ENCODE measurements around the gene OBP2A.

OBP2A gene

DNA sequence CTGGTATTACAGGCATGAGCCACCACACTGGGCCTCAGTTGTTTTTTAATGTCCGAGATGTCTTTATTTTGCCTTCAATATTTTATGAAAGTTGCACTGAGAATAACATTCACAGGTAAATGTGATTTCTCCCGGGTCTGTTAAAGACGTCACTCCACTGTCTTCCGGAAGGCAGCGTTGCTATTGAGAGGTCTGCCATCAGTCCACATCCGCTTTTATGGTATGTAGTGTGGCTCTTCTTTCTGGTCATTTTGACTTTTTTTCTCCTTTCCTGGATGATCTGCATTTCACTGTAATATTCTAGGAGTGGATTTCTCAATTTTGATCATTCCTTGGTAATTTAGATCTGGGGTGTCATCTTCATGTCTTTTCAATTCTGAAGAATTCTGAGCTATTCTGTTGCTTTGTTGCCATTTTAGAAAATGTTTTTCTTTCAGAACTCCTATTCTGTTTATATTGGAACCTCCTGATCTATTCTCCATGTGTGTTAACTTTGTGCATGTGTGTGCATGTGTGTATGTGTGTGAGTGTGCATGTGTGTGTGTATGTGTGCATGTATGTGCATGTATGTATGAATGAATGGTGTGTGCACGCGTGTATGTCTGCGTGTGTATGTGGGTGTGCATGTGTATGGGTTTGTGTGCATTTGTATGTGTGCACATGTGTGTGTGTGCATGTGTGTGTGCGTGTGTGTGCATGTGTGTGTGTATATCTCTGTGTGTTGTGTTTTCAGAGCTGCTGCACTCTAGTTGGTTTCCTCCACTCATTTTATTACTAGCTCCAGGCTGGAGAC, 26.6 kb upstream of the OBP2A start:
- TF ChIP-seq, protein P1, sequence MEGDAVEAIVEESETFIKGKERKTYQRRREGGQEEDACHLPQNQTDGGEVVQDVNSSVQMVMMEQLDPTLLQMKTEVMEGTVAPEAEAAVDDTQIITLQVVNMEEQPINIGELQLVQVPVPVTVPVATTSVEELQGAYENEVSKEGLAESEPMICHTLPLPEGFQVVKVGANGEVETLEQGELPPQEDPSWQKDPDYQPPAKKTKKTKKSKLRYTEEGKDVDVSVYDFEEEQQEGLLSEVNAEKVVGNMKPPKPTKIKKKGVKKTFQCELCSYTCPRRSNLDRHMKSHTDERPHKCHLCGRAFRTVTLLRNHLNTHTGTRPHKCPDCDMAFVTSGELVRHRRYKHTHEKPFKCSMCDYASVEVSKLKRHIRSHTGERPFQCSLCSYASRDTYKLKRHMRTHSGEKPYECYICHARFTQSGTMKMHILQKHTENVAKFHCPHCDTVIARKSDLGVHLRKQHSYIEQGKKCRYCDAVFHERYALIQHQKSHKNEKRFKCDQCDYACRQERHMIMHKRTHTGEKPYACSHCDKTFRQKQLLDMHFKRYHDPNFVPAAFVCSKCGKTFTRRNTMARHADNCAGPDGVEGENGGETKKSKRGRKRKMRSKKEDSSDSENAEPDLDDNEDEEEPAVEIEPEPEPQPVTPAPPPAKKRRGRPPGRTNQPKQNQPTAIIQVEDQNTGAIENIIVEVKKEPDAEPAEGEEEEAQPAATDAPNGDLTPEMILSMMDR (IDR thresholded peaks at IDR 0.05; ENCODE audit: insufficient read depth, missing control alignments): no peak
- FAIRE-seq: no peak
- no peak for DNase-seq (ENCODE audit: insufficient read length, low spot score)

DNA sequence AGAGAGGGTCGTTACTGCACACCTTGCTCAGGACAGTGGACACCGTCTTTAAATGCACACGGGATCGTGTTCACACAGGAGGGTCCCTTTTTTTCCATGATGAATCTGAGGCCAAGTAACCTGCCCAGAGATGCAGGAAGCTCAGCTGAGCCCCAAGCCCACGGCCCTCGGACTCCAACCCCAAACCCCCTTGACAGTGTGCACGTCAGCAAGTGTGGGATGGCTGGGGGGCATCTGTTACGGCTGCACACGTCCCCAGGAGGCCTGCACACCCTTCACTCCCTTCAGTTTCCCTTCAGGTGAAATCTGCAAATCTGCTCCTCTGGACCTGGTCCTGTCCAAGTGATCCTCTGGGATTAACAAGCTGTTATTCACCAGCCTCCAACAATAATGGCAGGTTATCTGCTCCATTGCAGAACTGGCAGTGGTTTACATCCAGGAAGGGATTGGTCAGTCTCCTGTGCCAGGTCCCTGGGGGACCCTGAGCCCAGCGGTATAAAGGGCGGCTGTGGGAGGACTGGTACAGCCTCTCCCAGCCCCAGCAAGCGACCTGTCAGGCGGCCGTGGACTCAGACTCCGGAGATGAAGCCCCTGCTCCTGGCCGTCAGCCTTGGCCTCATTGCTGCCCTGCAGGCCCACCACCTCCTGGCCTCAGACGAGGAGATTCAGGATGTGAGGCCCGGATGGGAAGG, 24.9 kb upstream of the OBP2A start, which contains the start of gene LCN1:
TSS of gene LCN1 (plus strand) at position 525 of the 692 bp plus-strand sequence. CDS start at position 583, 58 bp downstream.
- no peak for FAIRE-seq
- TF ChIP-seq, protein P1 (IDR thresholded peaks at IDR 0.05; ENCODE audit: insufficient read depth, missing control alignments): no peak
- DNase-seq (ENCODE audit: insufficient read length, low spot score): no peak

DNA sequence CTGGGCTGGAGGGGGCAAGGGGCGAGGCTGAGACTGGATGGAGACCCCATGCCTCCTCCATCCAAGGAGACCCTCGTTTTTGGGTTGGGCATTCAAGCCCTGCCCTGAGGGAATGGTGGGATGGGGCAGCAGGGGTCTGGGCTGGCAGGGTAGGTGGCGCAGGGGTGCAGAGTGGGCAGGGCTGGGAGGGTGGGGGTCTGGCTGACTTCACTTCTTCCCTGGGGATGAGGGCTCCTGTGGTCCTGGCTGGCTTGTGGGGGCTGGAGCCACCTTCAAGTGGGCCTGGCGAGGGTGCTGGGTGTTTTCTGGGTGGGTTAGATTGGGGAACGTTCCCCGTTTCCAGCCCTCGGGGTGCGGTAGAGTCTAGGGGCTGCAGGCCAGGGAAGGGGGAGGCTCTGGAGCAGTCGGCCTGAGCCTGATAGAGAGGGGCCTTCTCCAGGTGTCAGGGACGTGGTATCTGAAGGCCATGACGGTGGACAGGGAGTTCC, 24.3 kb upstream of the OBP2A start:
- FAIRE-seq: no peak
- TF ChIP-seq, protein P1 (IDR thresholded peaks at IDR 0.05; ENCODE audit: insufficient read depth, missing control alignments): no peak
- DNase-seq (ENCODE audit: insufficient read length, low spot score): no peak

DNA sequence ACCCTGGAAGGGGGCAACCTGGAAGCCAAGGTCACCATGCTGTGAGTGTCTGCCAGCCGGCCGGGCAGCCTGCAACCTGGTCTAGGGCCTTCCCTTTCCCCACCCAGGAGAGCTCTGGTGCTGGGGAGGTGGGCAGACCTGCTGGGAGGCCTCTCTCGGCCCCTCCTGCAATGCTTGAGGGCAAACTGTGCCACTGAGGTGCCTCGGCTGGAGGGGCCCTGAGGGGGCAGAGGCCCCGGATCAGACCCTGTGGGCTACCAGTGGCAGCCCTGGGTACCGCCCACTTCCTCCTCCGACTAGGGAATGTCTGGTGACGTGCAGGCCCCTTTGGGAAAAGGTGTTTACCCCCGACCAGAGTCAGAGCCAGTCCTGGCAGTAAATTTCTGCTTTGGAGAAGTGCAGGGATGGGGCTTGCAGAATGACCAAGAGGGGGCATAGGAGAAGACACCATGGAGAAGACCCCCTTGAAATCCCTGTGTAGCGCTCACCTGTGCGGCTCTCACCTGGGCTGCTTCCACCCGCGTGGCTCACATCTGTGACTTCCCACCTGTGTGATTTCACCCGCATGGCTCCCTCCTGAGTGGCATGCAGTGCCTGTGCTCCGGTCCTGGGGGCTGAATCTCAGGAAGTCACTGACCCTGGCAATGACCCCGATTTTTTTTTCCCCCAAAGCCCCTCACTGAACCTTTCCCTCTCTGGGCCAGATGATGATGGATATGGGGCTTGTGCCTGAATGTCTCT, 23.6 kb upstream of the OBP2A start:
- no peak for FAIRE-seq
- TF ChIP-seq, protein P1 (IDR thresholded peaks at IDR 0.05; ENCODE audit: insufficient read depth, missing control alignments): no peak
- DNase-seq (ENCODE audit: insufficient read length, low spot score): no peak

DNA sequence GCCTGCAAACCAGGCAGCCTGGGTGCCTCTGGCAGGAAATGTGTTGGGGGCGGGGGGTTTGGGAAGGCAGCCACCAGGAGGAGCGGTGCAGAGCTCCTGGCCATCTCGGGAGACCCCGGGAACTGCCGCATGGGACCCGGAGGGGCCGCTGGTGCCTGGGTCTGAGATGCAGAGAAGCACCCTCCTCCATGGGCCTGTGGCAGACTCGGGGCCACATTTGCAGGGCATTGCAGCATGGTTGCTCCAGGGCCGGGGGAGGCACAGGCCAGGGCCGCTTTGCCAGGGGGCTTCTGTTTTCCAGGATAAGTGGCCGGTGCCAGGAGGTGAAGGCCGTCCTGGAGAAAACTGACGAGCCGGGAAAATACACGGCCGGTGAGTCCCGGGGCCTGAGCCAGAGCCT, 23.0 kb upstream of the OBP2A start:
- FAIRE-seq (no peak), DNase-seq (ENCODE audit: insufficient read length, low spot score) (no peak)
- TF ChIP-seq, protein P1 (IDR thresholded peaks at IDR 0.05; ENCODE audit: insufficient read depth, missing control alignments): no peak

DNA sequence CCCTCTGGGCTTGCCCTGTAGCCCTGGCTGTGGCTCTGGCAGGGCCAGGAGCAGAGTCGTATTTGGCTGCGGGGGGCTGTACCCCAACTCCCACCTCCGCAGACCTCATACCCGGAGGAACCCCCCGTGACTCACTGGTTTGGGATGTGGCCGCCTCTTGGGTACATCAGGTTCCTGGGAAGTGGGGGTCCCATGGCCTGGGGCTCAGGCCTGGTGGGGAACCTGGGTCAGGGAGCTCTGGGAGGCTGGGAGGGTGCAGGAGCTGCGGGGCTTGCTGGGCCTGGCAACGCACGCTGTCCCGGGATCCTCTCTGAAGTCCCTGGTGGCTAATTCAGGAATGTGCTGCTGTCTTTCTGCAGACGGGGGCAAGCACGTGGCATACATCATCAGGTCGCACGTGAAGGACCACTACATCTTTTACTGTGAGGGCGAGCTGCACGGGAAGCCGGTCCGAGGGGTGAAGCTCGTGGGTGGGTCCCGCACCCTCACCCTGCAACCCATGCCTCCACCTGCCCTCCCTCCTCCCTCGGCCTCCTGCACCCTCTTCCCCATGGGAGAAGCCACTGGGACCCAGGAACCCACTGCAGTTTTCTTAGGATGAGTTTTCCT, 22.3 kb upstream of the OBP2A start:
- FAIRE-seq (no peak), DNase-seq (ENCODE audit: insufficient read length, low spot score) (no peak)
- TF ChIP-seq, protein P1 (IDR thresholded peaks at IDR 0.05; ENCODE audit: insufficient read depth, missing control alignments): no peak
